HUES48 (cell line): ENCODE measurements around the gene DAB2IP.

ENCODE experiments used
- H3K27ac ChIP-seq: one replicate; pipeline ENCODE4 v1.7.0; 2013; ENCODE audit warnings: low read depth, low read length, inconsistent platforms
- H3K27me3 ChIP-seq: 2 replicates; pipeline ENCODE4 v1.6.1; 2013; ENCODE audit warnings: mild to moderate bottlenecking, low read length; ENCODE audit not compliant: control insufficient read depth, insufficient read depth
- H3K36me3 ChIP-seq: 2 replicates; pipeline ENCODE4 v1.6.1; 2013; ENCODE audit warnings: low read length; ENCODE audit not compliant: control insufficient read depth, insufficient read depth
- H3K4me1 ChIP-seq: 2 replicates; pipeline ENCODE4 v1.6.1; 2013; ENCODE audit warnings: mild to moderate bottlenecking, low read length; ENCODE audit not compliant: control insufficient read depth, insufficient read depth
- H3K4me3 ChIP-seq: 2 replicates; pipeline ENCODE4 v1.5.1; 2013; ENCODE audit warnings: mild to moderate bottlenecking, low read depth, low read length
- H3K9ac ChIP-seq: 2 replicates; pipeline ENCODE4 v1.6.1; 2013; ENCODE audit warnings: mild to moderate bottlenecking, low read depth, low read length, moderate library complexity
- H3K9me3 ChIP-seq: 2 replicates; pipeline ENCODE4 v1.6.1; 2013; ENCODE audit warnings: low read length; ENCODE audit not compliant: control insufficient read depth, insufficient read depth

Gene DAB2IP

GRCh38 chr9:121707477-121708424 lies 56.3 kb downstream of the DAB2IP start:
- Histone ChIP-seq H3K4me1 (peaks cover 7% of the 10 kb centered on the region), H3K27ac (no peak overlapping the region), H3K4me3 (no peak overlapping the region), H3K9me3 (no peaks in the 10 kb centered on the region), H3K9ac (no peak overlapping the region), H3K27me3 (no peaks in the 10 kb centered on the region), H3K36me3 (no peaks in the 10 kb centered on the region)

- H3K36me3 ChIP-seq, result no peaks in the 10 kb centered on the region
- H3K9ac ChIP-seq, result no peak overlapping the region
- H3K4me1 ChIP-seq, result peaks cover 7% of the 10 kb centered on the region
- no peaks in the 10 kb centered on the region for H3K9me3 ChIP-seq
- H3K27ac ChIP-seq, result no peak overlapping the region
- H3K27me3 ChIP-seq, result no peaks in the 10 kb centered on the region
- H3K4me3 ChIP-seq, result no peak overlapping the region
Measured at GRCh38 chr9:121708768-121709488, 57.5 kb downstream of the DAB2IP start.

GRCh38 chr9:121709798-121710197 lies 58.4 kb downstream of the DAB2IP start:
- H3K4me1 ChIP-seq, result peaks cover 7% of the 10 kb centered on the region
- no peaks in the 10 kb centered on the region for H3K27me3 ChIP-seq
- H3K27ac ChIP-seq, result no peak overlapping the region

GRCh38 chr9:121711281-121711680 lies 59.8 kb downstream of the DAB2IP start:
- no peak overlapping the region for H3K9ac ChIP-seq
- H3K27ac ChIP-seq, result no peak overlapping the region
- peaks cover 3% of the 10 kb centered on the region for H3K4me1 ChIP-seq
- H3K9me3 ChIP-seq, result no peaks in the 10 kb centered on the region
- H3K36me3 ChIP-seq, result no peaks in the 10 kb centered on the region
- no peaks in the 10 kb centered on the region for H3K27me3 ChIP-seq
- no peak overlapping the region for H3K4me3 ChIP-seq

More at GRCh38 chr9:121709798-121710197, 58.4 kb downstream of the DAB2IP start:
- Histone ChIP-seq H3K9ac (no peak overlapping the region), H3K4me3 (no peak overlapping the region), H3K9me3 (no peaks in the 10 kb centered on the region), H3K36me3 (no peaks in the 10 kb centered on the region)

GRCh38 chr9:121711797-121712196 lies 60.4 kb downstream of the DAB2IP start:
- H3K27me3 ChIP-seq, result no peaks in the 10 kb centered on the region
- H3K4me1 ChIP-seq, result no peaks in the 10 kb centered on the region
- H3K36me3 ChIP-seq, result no peaks in the 10 kb centered on the region
- H3K27ac ChIP-seq, result no peak overlapping the region
- no peaks in the 10 kb centered on the region for H3K9me3 ChIP-seq
- H3K9ac ChIP-seq, result no peak overlapping the region
- no peak overlapping the region for H3K4me3 ChIP-seq

- no peak overlapping the region for H3K9ac ChIP-seq
- H3K4me3 ChIP-seq, result no peak overlapping the region
- H3K27me3 ChIP-seq, result no peaks in the 10 kb centered on the region
- H3K36me3 ChIP-seq, result no peaks in the 10 kb centered on the region
- H3K27ac ChIP-seq, result no peak overlapping the region
- no peaks in the 10 kb centered on the region for H3K9me3 ChIP-seq
- H3K4me1 ChIP-seq, result peaks cover 13% of the 10 kb centered on the region
Measured at GRCh38 chr9:121713400-121714070, 62.1 kb downstream of the DAB2IP start.

GRCh38 chr9:121714075-121714705 lies 62.8 kb downstream of the DAB2IP start:
- Histone ChIP-seq H3K4me1 (peaks cover 18% of the 10 kb centered on the region), H3K36me3 (no peaks in the 10 kb centered on the region), H3K27ac (no peak overlapping the region), H3K4me3 (no peak overlapping the region), H3K9me3 (no peaks in the 10 kb centered on the region), H3K9ac (no peak overlapping the region), H3K27me3 (no peaks in the 10 kb centered on the region)

GRCh38 chr9:121714873-121715272 lies 63.4 kb downstream of the DAB2IP start:
- no peak overlapping the region for H3K4me3 ChIP-seq
- no peak overlapping the region for H3K27ac ChIP-seq
- peaks cover 18% of the 10 kb centered on the region for H3K4me1 ChIP-seq
- no peak overlapping the region for H3K9ac ChIP-seq
- no peaks in the 10 kb centered on the region for H3K36me3 ChIP-seq
- H3K27me3 ChIP-seq, result no peaks in the 10 kb centered on the region
- H3K9me3 ChIP-seq, result no peaks in the 10 kb centered on the region

GRCh38 chr9:121717141-121717991 lies 65.9 kb downstream of the DAB2IP start:
- Histone ChIP-seq H3K36me3 (no peaks in the 10 kb centered on the region), H3K27ac (no peak overlapping the region), H3K4me1 (peaks cover 37% of the 10 kb centered on the region), H3K9me3 (no peaks in the 10 kb centered on the region), H3K9ac (no peak overlapping the region), H3K27me3 (no peaks in the 10 kb centered on the region), H3K4me3 (no peak overlapping the region)

GRCh38 chr9:121718084-121718483 lies 66.7 kb downstream of the DAB2IP start:
- Histone ChIP-seq H3K9ac (no peak overlapping the region), H3K27ac (no peak overlapping the region), H3K9me3 (no peaks in the 10 kb centered on the region), H3K36me3 (no peaks in the 10 kb centered on the region), H3K27me3 (no peaks in the 10 kb centered on the region), H3K4me1 (peaks cover 37% of the 10 kb centered on the region), H3K4me3 (no peak overlapping the region)
